ENCODE data around the gene HNRNPUL1.
A peak's percentile ranks its signal among the peaks of the same experiment; 100 is the strongest.

The HNRNPUL1 gene

DNA sequence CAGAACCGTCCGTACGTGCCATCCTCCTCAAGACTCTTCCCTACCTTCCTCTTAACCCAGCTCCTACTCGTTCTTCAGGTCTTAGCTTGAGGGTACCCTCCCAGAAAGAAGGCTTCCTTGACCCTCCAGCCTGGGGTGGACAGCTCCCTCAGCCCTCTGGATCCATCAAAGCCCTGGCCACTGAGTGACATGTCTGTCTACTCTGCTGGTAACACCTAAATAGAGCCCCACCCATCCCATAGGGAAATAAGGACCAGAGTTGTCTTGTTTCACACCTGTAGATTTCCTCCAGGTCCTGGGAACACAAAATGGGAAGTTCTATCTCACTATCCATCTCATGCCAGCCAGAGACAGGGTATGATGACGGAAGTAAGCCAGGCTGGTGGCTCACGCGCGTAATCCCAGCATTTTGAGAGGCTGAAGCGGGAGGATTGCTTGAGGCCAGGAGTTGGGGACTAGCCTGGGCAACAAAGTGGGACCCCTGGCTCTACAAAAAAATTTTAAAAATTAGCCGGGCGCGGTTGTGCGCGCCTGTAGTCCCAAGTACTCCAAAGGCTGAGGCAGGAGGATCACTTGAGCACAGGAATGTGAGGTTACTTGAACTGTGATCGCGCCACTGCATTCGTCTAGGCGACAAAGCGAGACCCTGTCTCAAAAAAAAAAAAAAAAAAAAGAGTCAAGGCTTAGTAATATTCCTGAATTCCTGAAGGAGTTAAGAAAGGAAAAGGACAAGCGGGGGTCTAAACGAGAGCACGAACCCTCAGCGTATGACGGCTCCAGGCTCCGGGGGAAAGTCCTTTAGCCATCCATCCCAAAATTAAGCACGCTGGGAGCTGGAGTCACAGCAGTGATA is 45.2 kb downstream of the HNRNPUL1 start:
- no peak for DNase-seq (ENCODE audit: low read depth)
- H3K4me3 ChIP-seq (ENCODE audit: low read depth, low read length): peak overlapping the region; percentile 67
- TF ChIP-seq, protein P1, sequence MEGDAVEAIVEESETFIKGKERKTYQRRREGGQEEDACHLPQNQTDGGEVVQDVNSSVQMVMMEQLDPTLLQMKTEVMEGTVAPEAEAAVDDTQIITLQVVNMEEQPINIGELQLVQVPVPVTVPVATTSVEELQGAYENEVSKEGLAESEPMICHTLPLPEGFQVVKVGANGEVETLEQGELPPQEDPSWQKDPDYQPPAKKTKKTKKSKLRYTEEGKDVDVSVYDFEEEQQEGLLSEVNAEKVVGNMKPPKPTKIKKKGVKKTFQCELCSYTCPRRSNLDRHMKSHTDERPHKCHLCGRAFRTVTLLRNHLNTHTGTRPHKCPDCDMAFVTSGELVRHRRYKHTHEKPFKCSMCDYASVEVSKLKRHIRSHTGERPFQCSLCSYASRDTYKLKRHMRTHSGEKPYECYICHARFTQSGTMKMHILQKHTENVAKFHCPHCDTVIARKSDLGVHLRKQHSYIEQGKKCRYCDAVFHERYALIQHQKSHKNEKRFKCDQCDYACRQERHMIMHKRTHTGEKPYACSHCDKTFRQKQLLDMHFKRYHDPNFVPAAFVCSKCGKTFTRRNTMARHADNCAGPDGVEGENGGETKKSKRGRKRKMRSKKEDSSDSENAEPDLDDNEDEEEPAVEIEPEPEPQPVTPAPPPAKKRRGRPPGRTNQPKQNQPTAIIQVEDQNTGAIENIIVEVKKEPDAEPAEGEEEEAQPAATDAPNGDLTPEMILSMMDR (IDR thresholded peaks at IDR 0.05; ENCODE audit: control insufficient read depth, extremely low read depth, insufficient read depth): no peak

DNA sequence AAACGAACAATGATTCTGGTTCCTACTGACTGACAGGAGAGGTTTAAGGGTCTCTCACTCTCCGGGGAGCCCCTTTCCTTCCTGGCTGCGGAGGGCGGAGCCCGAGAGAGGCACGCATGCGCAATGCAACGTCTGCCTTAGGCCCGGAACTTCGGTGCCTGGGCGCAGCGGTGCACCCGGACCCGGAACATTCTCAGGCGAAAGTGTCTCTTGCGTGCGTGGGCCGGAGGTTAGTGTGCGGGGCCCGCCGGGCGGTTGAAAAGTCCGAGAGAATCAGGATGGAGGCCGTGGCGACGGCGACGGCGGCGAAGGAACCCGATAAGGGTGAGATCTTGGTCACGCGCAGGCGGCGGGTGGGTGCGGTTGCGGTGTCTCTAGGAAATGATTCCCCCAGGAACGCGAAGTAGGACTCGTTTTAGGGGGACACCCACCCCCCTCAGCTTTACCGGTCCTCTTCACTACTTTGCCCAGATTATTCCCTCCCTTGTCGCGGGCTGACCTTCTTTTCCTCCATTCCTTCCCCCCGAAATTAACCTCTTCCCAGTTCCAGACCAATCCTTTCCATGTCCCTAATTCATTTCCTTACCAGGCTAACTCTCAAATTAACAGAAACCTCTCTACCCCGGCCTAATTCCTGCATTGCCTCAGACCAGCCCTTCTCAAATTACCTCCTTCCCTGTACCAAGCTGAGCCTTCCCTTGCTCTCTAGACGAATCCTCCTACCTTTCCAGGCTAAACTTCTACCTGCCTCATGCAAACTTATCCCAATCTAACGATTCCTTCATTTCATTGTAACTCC is 46.1 kb downstream of the HNRNPUL1 start, which contains the start of gene CCDC97:
Gene CCDC97 (plus strand): TSS at position 140 of the 799 bp plus-strand sequence. CDS start 139 bp downstream, at position 279.
- peak; percentile 25 for DNase-seq (ENCODE audit: low read depth)
- peak within 1 kb of the TSS; percentile 67 for H3K4me3 ChIP-seq (ENCODE audit: low read depth, low read length)
- TF ChIP-seq, protein P1 (IDR thresholded peaks at IDR 0.05; ENCODE audit: control insufficient read depth, extremely low read depth, insufficient read depth): no peak

DNA sequence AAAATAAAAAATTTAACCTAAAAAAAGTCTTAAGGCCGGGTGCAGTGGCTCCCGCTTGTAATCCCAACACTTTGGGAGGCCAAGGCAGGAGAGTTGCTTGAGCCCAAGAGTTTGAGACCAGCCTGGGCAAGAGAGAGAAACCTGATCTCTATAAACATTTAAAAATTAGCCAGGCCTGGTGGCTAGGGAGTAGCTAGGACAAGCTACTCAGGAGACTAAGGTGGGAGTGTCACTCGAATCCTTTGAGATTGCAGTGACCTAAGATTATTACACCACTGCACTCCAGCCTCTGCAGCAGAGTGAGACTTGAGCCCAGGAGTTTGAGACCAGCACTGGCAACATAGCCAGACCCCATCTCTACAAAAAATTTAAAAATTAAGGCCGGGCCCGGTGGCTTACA is 46.9 kb downstream of the HNRNPUL1 start:
- TF ChIP-seq, protein P1 (IDR thresholded peaks at IDR 0.05; ENCODE audit: control insufficient read depth, extremely low read depth, insufficient read depth): no peak
- DNase-seq (ENCODE audit: low read depth): no peak
- peak overlapping the region; percentile 67 for H3K4me3 ChIP-seq (ENCODE audit: low read depth, low read length)

DNA sequence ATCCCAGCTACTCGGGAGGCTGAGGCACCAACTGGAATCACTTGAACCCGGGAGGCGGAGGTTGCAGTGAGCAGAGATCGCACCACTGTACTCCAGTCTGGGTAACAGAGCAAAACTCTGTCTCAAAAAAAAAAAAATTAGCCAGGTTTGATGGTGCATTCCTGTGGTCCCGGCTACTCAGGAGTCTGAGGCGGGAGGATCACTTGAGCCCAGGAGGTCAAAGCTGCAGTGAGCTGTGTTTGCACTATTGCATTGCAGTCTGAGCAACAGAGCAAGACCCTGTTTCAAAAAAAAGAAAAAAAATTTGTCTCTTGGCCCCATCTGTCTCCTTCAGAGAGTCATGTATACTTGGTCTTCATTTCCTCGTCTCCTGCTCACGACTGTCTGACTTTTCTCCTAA is 47.4 kb downstream of the HNRNPUL1 start:
- H3K4me3 ChIP-seq (ENCODE audit: low read depth, low read length): peak overlapping the region; percentile 67
- TF ChIP-seq, protein P1 (IDR thresholded peaks at IDR 0.05; ENCODE audit: control insufficient read depth, extremely low read depth, insufficient read depth): no peak

DNA sequence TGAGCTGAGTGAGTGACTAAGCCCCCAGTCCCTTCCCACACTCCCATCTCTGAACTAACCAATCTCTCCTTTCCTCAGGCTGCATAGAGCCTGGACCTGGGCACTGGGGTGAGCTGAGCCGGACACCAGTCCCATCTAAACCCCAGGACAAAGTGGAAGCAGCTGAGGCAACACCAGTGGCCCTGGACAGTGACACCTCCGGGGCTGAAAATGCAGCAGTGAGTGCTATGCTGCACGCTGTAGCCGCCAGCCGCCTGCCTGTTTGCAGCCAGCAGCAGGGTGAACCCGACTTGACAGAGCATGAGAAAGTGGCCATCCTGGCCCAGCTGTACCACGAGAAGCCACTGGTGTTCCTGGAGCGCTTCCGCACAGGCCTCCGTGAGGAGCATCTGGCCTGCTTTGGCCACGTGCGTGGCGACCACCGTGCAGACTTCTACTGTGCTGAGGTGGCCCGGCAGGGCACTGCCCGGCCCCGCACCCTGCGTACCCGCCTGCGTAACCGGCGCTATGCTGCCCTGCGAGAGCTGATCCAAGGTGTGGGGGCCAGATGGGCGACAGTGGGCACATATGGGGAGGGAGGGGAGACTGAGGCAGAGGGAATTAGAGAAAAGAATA is 52.2 kb downstream of the HNRNPUL1 start:
- H3K4me3 ChIP-seq (ENCODE audit: low read depth, low read length): no peak overlapping the region
- DNase-seq (ENCODE audit: low read depth): no peak
- TF ChIP-seq, protein P1 (IDR thresholded peaks at IDR 0.05; ENCODE audit: control insufficient read depth, extremely low read depth, insufficient read depth): no peak

More for the DNA sequence above, 47.4 kb downstream of the HNRNPUL1 start:
- no peak for DNase-seq (ENCODE audit: low read depth)

DNA sequence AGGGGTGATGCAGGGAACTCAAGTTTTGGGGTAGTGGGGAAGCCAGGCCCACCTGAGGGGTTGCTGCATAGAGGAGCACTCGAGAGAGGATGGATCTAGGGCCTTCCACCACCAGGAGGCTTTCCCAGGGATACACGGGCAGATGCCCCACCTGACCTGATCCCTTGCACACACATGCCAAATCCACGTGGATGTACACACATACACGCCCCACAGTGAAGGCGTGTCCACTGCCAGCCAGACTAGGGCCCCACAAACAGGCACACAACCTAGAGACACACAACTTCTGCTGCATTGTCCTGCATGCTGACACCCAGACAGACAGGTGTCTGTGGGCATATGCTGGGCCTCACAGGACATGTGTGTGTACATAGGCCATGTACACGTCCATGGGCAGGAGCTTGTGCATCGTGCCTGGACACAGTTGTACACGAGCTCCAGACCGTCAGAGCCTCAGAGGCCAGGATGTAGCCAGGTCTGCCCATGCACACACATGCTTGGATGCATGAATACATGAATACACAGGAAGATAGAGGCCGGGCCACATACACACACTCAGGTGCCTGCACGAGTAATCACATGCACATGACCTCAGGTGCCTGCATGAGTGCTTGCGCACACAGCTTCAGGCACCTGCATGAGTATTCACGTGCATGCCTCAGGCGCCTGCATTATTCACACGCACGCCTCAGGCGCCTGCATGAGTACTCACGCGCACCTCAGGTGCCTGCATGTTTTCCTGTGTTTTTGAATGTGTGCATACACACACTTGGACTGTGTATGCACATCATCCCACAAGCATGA is 54.7 kb downstream of the HNRNPUL1 start:
- TF ChIP-seq, protein P1 (IDR thresholded peaks at IDR 0.05; ENCODE audit: control insufficient read depth, extremely low read depth, insufficient read depth): no peak
- no peak overlapping the region for H3K4me3 ChIP-seq (ENCODE audit: low read depth, low read length)
- no peak for DNase-seq (ENCODE audit: low read depth)
